Mesenchymal stem cell (in vitro differentiated cells and primary cell): ENCODE results near the gene ARL4A.

ENCODE experiments used
- DNase-seq: peaks from one replicate; pipeline ENCODE4 v3.0.0-alpha.2; 2013
- H2AFZ ChIP-seq: one replicate; pipeline ENCODE4 v1.6.1; 2013; ENCODE audit warnings: low read depth, mild to moderate bottlenecking, control low read depth, inconsistent platforms, low read length, moderate library complexity
- H2AK5ac ChIP-seq: 2 replicates; pipeline ENCODE4 v1.6.1; 2013; ENCODE audit warnings: low read length, moderate library complexity, mild to moderate bottlenecking, inconsistent platforms; ENCODE audit not compliant: severe bottlenecking
- H2BK120ac ChIP-seq: one replicate; pipeline ENCODE4 v1.6.1; 2013; ENCODE audit warnings: low read depth, mild to moderate bottlenecking, inconsistent platforms, low read length, moderate library complexity
- H2BK12ac ChIP-seq, 2 experiments: one replicate each; pipeline ENCODE4 v1.6.1; 2013; ENCODE audit warnings: inconsistent platforms in 2 of 2, low read length in 2 of 2, mild to moderate bottlenecking in 2 of 2, moderate library complexity in 2 of 2, control low read depth in 1 of 2
- H2BK15ac ChIP-seq: one replicate; pipeline ENCODE4 v1.6.1; 2013; ENCODE audit warnings: mild to moderate bottlenecking, low read depth, inconsistent platforms; ENCODE audit not compliant: poor library complexity, severe bottlenecking
- H2BK5ac ChIP-seq: 2 replicates; pipeline ENCODE4 v1.6.1; 2013; ENCODE audit warnings: low read depth, mild to moderate bottlenecking, low read length, control low read depth, inconsistent platforms; ENCODE audit not compliant: poor library complexity, severe bottlenecking
- H3K14ac ChIP-seq, 2 experiments: one replicate each; pipeline ENCODE4 v1.6.1; 2013; ENCODE audit warnings: inconsistent platforms in 2 of 2, low read length in 2 of 2, control low read depth in 1 of 2, mild to moderate bottlenecking in 1 of 2, moderate library complexity in 1 of 2
- H3K18ac ChIP-seq, 2 experiments: one replicate each; pipeline ENCODE4 v1.6.1; 2013; ENCODE audit warnings: inconsistent platforms in 2 of 2, low read length in 2 of 2, control low read depth in 1 of 2, low read depth in 1 of 2, mild to moderate bottlenecking in 1 of 2
- H3K23ac ChIP-seq, 2 experiments: one replicate each; pipeline ENCODE4 v1.6.1; 2013; ENCODE audit warnings: inconsistent platforms in 2 of 2, low read length in 2 of 2, mild to moderate bottlenecking in 2 of 2, moderate library complexity in 2 of 2, control low read depth in 1 of 2
- H3K27ac ChIP-seq: 2 replicates; pipeline ENCODE4 v1.5.1; 2013; ENCODE audit warnings: mild to moderate bottlenecking, moderate library complexity, low read length, control low read depth, inconsistent platforms; ENCODE audit not compliant: poor library complexity, severe bottlenecking
- H3K27me3 ChIP-seq, 2 experiments: 2 replicates each; pipeline versions ENCODE4 v1.6.1 to v1.7.0; 2013; ENCODE audit warnings: low read length in 2 of 2, mild to moderate bottlenecking in 2 of 2, moderate library complexity in 2 of 2, control low read depth in 1 of 2, inconsistent platforms in 1 of 2; ENCODE audit not compliant: control insufficient read depth in 1 of 2, insufficient read depth in 1 of 2
- H3K36me3 ChIP-seq, 2 experiments: 2 replicates each; pipeline versions ENCODE4 v1.6.1 to v1.7.0; 2013; ENCODE audit warnings: low read length in 2 of 2, control low read depth in 1 of 2, inconsistent platforms in 1 of 2, low read depth in 1 of 2, mild to moderate bottlenecking in 1 of 2; ENCODE audit not compliant: insufficient read depth in 2 of 2, control insufficient read depth in 1 of 2
- H3K4ac ChIP-seq, 2 experiments: one replicate each; pipeline ENCODE4 v1.6.1; 2013; ENCODE audit warnings: inconsistent platforms in 2 of 2, low read length in 2 of 2, mild to moderate bottlenecking in 2 of 2, moderate library complexity in 2 of 2, control low read depth in 1 of 2, low read depth in 1 of 2
- H3K4me1 ChIP-seq: 2 replicates; pipeline ENCODE4 v1.6.1; 2013; ENCODE audit warnings: low read depth, low read length, control low read depth; ENCODE audit not compliant: control insufficient read depth, insufficient read depth
- H3K4me2 ChIP-seq: 2 replicates; pipeline ENCODE4 v1.6.1; 2013; ENCODE audit warnings: low read length, mild to moderate bottlenecking, inconsistent platforms; ENCODE audit not compliant: poor library complexity, severe bottlenecking
- H3K4me3 ChIP-seq, 2 experiments: 2 replicates each; pipeline versions ENCODE4 v1.5.1 to v1.7.0; 2013; ENCODE audit warnings: low read length in 2 of 2, mild to moderate bottlenecking in 2 of 2, control low read depth in 1 of 2, low read depth in 1 of 2; ENCODE audit not compliant: insufficient read depth in 1 of 2
- H3K79me1 ChIP-seq: replicated peaks from 2 replicates; pipeline ENCODE4 v1.6.1; 2013; ENCODE audit warnings: mild to moderate bottlenecking, control low read depth, low read length, inconsistent platforms; ENCODE audit not compliant: poor library complexity, severe bottlenecking
- H3K9ac ChIP-seq: 2 replicates; pipeline ENCODE4 v1.7.0; 2013; ENCODE audit warnings: mild to moderate bottlenecking, low read length, moderate library complexity
- H3K9me3 ChIP-seq: 2 replicates; pipeline ENCODE4 v1.7.0; 2013; ENCODE audit warnings: mild to moderate bottlenecking, low read length; ENCODE audit not compliant: control insufficient read depth
- H4K8ac ChIP-seq: one replicate; pipeline ENCODE4 v1.6.1; 2013; ENCODE audit warnings: inconsistent platforms, mild to moderate bottlenecking, low read length, moderate library complexity
- H4K91ac ChIP-seq: one replicate; pipeline ENCODE4 v1.6.1; 2013; ENCODE audit warnings: mild to moderate bottlenecking, low read length, inconsistent platforms
- WGBS: methylation state at CpG from one replicate; pipeline ENCODE4 v1.1.7; 2013; ENCODE audit warnings: mixed read lengths; 5-methylcytosine and 5-hydroxymethylcytosine counted together

ARL4A gene

DNA sequence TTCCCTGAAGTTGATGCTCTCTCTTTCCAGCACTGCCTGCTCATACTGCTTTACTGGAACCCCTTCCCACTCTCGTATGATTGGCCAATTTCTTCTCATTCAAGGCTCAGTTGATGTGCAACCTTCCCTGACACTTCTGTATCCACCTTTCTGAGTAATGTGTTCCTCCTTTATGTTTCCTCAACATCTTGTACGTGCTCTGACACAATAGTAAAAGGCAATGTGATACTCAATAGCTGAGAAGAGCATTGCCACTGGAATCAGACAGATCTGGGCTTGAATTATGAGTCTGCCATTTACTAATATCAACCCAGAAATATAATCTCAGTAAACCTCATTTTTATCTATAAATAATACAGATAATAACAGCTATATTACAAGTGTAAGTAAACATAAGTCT lies 34.7 kb downstream of the ARL4A start:
- Histone ChIP-seq H3K4me2 (no peak overlapping the region), H3K36me3 (no peaks in the 10 kb centered on the region), H3K4me1 (peaks cover 3% of the 10 kb centered on the region), H2BK12ac (no peak overlapping the region), H3K9ac (no peak overlapping the region), H2AK5ac (no peak overlapping the region), H3K27me3 (no peaks in the 10 kb centered on the region), H3K4ac (no peak overlapping the region), H2BK120ac (no peak overlapping the region), H3K18ac (no peak overlapping the region), H3K9me3 (no peaks in the 10 kb centered on the region), H3K79me1 (no peaks in the 10 kb centered on the region), H3K27ac (no peak overlapping the region), H2AFZ (no peak overlapping the region), H4K8ac (no peak overlapping the region), H2BK15ac (no peak overlapping the region), H3K23ac (no peak overlapping the region), H3K4me3 (no peak overlapping the region), H4K91ac (no peak overlapping the region), H2BK5ac (no peak overlapping the region), H3K14ac (no peak overlapping the region)
- WGBS: 97% methylated on average over 2 of the region's 2 CpGs
- no peak for DNase-seq

DNA sequence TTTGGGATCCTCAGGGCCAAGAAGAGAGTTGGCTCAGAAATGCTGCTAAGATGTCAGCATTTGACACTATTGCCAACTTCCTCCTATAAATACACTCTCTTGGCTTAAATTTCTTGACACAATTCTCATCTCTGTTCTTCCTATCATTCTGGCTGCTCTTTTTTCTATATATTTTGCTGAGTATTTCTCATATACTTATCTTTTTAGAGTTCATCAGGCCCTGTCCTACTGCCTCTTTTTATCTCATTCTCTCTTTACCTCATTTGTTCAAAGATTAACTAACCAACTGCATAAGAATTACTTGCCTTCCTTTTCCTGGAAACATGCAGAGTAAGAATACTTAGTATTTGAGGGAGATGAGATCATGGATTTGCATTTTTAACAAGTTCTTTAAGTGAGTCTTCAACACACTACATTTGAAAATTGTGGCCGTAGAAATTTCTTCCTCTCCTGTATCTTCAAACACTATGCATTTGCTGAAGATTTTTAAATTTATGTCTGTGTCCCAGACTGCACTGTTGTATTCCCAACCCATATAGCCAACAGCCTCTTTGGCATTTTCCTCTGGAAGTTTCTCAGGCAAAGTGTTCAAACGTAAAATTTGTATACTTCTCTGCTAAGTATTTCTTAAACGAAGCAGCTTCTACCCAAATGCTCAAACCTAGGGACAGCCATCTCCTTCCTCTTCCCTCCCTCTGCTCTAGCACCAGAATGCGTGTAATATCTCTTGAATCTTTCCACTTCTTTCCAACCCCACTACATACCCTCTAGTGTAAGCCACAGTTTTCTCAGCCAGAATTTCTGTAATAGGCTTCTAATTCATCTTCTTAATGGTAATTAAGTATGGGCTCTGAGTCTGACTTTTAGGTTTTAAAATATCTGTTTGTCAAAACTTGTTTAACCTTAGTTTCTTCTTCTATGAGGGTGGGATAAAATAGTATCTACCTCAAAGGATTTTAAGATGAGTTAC lies 35.5 kb downstream of the ARL4A start:
- H2AFZ ChIP-seq: no peak overlapping the region
- H2AK5ac ChIP-seq: no peak overlapping the region
- no peak overlapping the region for H2BK15ac ChIP-seq
- no peak for DNase-seq
- H3K4me2 ChIP-seq: no peak overlapping the region
- no peaks in the 10 kb centered on the region for H3K36me3 ChIP-seq
- H3K23ac ChIP-seq: no peak overlapping the region
- no peak overlapping the region for H4K91ac ChIP-seq
- peaks cover 3% of the 10 kb centered on the region for H3K4me1 ChIP-seq
- no peak overlapping the region for H3K14ac ChIP-seq
- H2BK12ac ChIP-seq: no peak overlapping the region
- H4K8ac ChIP-seq: no peak overlapping the region
- WGBS: 71% methylated on average over 4 of the region's 4 CpGs
- H3K18ac ChIP-seq: no peak overlapping the region
- H3K9ac ChIP-seq: no peak overlapping the region
- no peaks in the 10 kb centered on the region for H3K9me3 ChIP-seq
- H3K4me3 ChIP-seq: no peak overlapping the region
- no peak overlapping the region for H2BK120ac ChIP-seq
- H2BK5ac ChIP-seq: no peak overlapping the region
- peak overlapping the region; percentile 67 for H3K27ac ChIP-seq
- H3K27me3 ChIP-seq: no peaks in the 10 kb centered on the region
- no peak overlapping the region for H3K4ac ChIP-seq
- no peaks in the 10 kb centered on the region for H3K79me1 ChIP-seq

GRCh38 chr7:12725575-12726316 lies 38.3 kb downstream of the ARL4A start:
- 94% methylated on average over 4 of the region's 4 CpGs for WGBS

DNA sequence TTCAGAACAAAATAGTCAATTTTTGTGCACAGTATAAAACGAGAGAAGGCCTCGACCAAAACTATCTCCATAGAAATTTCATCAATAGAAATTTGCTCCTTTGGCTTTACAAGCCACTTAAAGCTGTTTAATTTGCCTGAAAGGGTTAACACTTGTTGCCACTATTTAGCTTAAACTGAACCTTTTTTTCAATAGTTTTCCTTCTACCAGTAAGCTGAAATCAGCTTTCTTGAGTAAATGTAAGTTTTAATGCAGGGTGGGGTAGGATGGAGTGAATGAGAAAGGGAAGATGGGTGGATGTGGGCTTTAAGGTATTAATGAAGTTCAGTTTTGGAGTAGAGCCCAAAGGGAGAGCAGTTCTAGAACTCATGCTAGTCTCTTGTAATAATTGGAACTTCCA lies 39.5 kb downstream of the ARL4A start:
- H2BK15ac ChIP-seq: no peak overlapping the region
- H3K4me2 ChIP-seq: no peak overlapping the region
- H3K23ac ChIP-seq: no peak overlapping the region
- no peaks in the 10 kb centered on the region for H3K79me1 ChIP-seq
- no peak overlapping the region for H2AFZ ChIP-seq
- no peaks in the 10 kb centered on the region for H3K27me3 ChIP-seq
- no peak overlapping the region for H4K91ac ChIP-seq
- H2BK120ac ChIP-seq: no peak overlapping the region
- H3K18ac ChIP-seq: no peak overlapping the region
- no peak overlapping the region for H3K14ac ChIP-seq
- no peak overlapping the region for H3K4ac ChIP-seq
- H4K8ac ChIP-seq: no peak overlapping the region
- no peaks in the 10 kb centered on the region for H3K36me3 ChIP-seq
- H3K9ac ChIP-seq: no peak overlapping the region
- DNase-seq: no peak
- no peak overlapping the region for H2BK5ac ChIP-seq
- no peaks in the 10 kb centered on the region for H3K9me3 ChIP-seq
- WGBS: 100% methylated on average over 2 of the region's 2 CpGs
- H2BK12ac ChIP-seq: no peak overlapping the region
- no peak overlapping the region for H3K4me3 ChIP-seq
- no peak overlapping the region for H2AK5ac ChIP-seq
- no peak overlapping the region for H3K27ac ChIP-seq
- H3K4me1 ChIP-seq: peaks cover 2% of the 10 kb centered on the region

More at GRCh38 chr7:12725575-12726316, 38.3 kb downstream of the ARL4A start:
- no peak overlapping the region for H4K8ac ChIP-seq
- no peak overlapping the region for H3K9ac ChIP-seq
- H3K79me1 ChIP-seq: no peaks in the 10 kb centered on the region
- no peak overlapping the region for H3K4me2 ChIP-seq
- no peak overlapping the region for H3K14ac ChIP-seq
- no peak overlapping the region for H3K18ac ChIP-seq
- H2BK120ac ChIP-seq: no peak overlapping the region
- no peak overlapping the region for H3K27ac ChIP-seq
- no peak overlapping the region for H2BK15ac ChIP-seq
- no peak overlapping the region for H4K91ac ChIP-seq
- H3K9me3 ChIP-seq: no peaks in the 10 kb centered on the region
- peaks cover 2% of the 10 kb centered on the region for H3K4me1 ChIP-seq
- no peak overlapping the region for H2AFZ ChIP-seq
- H2BK5ac ChIP-seq: no peak overlapping the region
- DNase-seq: no peak
- no peak overlapping the region for H2AK5ac ChIP-seq
- no peak overlapping the region for H3K4me3 ChIP-seq
- H3K36me3 ChIP-seq: no peaks in the 10 kb centered on the region
- H3K27me3 ChIP-seq: no peaks in the 10 kb centered on the region
- H2BK12ac ChIP-seq: no peak overlapping the region
- H3K23ac ChIP-seq: no peak overlapping the region
- no peak overlapping the region for H3K4ac ChIP-seq
